ENCODE measurements around the gene KIAA1958.

Gene KIAA1958

DNA sequence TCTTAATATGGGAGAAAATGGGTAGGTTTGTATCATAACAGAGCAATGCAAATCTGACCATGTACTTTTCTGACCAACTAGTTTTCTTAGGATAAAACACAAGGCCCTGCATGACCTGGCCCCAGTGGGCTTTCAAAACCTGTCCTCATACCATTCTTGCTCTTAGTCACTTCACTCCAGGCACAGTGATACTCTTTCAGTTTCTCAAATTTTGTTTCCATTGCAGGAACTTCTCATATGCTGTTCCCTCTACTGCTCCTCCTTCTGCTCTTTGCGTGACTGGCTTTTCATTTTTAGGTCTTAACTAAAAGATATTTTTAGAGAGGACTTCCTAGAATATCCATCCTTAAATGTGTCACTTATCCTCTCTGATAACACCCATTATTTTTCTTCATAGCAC lies 118.9 kb downstream of the KIAA1958 start:
- no peak for DNase-seq (ENCODE audit: low spot score)

DNA sequence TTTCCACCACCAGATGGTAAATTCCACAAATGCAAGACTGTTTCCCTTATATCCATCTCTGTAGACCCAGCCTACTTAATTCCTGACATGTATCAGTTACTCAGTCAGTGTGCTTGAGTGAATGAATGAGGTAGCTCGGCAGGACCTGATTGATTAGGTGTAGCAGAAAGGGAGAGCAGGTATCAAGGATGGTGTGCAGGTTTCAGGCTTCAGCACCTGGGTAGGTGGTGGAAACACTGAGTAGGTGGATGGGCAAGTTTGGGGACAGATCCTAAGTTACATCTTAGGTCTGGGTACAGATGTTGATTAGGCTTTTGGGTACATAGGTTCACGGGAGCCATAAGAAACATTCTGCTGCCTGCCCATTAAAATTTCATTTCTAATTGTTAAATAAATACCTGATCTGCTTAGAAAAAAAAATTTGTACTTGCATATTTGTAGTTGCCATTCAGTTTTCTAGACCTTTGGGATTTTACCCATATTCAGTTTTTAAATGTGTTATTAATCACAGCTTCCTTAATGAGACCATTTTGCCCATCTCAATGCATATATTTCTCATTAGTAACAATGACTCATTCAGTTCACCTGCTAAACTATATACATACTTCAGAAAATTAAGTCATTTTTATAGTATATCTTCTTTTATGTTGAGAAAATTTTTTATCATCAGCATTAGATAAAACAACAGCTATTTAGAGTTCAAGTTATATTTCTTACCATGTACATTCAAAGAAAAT lies 119.5 kb downstream of the KIAA1958 start:
- no peak for DNase-seq (ENCODE audit: low spot score)

- DNase-seq (ENCODE audit: low spot score), result no peak
Measured at GRCh38 chr9:112608851-112609250, 122.2 kb downstream of the KIAA1958 start.

DNA sequence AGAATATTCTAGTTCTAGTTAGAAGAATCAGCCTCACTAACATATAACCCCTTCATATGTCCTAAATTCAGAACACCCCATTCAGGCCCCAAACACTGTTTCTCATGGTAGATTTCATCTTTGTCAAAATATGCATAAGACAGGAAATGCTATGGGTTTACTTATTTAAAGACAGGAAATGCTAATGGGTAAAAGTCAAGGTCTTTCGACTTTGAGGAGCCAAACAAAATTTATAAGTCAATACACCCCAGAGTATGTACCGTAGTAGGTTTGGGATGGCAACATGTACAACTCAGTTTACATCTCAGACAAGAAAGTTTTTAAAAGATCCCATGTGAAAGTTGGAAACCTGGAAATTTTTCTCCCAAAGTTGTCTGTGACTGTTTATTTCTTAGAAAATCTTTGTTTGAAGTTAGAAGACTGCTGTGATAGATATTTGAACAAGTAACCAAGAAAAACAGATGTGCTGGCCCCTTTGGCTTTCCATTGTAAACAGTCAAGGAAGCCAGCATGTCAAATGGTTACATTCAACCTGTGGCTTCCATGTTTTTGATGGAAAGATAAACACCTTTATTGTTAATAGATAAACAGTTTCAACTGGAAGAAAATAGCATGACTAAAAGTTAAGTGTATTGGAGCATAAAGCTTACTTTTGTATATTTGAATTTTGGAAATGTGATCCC lies 129.1 kb downstream of the KIAA1958 start:
- DNase-seq (ENCODE audit: low spot score), result no peak

- DNase-seq (ENCODE audit: low spot score), result no peak
Measured at GRCh38 chr9:112617371-112617770, 130.7 kb downstream of the KIAA1958 start.

GRCh38 chr9:112618385-112619009 lies 131.9 kb downstream of the KIAA1958 start:
- no peak for DNase-seq (ENCODE audit: low spot score)

GRCh38 chr9:112620388-112620787 lies 133.8 kb downstream of the KIAA1958 start:
- DNase-seq (ENCODE audit: low spot score), result no peak

GRCh38 chr9:112621018-112621655 lies 134.5 kb downstream of the KIAA1958 start:
- DNase-seq (ENCODE audit: low spot score), result no peak

GRCh38 chr9:112623198-112623597 lies 136.6 kb downstream of the KIAA1958 start:
- DNase-seq (ENCODE audit: low spot score), result no peak

GRCh38 chr9:112624711-112625707 lies 138.4 kb downstream of the KIAA1958 start:
- no peak for DNase-seq (ENCODE audit: low spot score)

DNA sequence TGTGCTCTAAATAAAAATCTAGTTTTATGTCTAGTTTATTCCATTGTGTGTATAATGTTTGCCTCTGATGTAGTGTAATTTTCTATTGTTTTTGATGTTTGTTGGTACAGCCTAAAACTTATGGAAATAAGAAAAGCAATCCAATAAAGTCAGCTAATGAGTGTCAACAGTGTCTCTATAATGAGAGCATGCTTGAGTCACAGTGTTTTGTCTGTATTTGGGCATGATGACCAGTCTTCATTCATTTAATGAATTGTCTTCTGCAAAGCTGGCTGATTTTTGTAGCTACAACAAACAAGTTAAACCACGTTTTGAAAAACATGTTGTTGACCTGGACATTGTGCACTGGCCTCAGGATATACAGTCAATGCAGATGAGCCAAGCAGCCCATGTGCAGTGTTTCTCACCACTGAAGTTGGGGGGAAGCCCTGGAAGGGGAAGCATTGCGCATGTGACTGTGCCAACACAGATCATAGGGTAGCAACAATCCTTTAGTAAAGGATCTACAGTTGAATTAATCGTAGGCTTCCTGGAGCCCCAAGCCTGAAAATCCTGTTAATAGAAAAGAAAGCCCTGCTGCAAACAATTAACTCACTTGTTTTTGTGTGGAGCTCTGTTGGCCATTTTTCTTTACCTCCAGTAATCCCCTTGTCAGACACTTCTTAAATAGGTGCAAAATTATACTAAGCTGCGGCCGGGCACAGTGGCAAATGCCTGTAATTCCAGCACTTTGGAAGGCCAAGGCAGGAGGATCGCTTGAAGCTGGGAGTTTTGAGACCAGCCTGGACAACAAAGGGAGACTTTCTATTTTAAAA lies 143.3 kb downstream of the KIAA1958 start:
- DNase-seq (ENCODE audit: low spot score), result no peak

DNA sequence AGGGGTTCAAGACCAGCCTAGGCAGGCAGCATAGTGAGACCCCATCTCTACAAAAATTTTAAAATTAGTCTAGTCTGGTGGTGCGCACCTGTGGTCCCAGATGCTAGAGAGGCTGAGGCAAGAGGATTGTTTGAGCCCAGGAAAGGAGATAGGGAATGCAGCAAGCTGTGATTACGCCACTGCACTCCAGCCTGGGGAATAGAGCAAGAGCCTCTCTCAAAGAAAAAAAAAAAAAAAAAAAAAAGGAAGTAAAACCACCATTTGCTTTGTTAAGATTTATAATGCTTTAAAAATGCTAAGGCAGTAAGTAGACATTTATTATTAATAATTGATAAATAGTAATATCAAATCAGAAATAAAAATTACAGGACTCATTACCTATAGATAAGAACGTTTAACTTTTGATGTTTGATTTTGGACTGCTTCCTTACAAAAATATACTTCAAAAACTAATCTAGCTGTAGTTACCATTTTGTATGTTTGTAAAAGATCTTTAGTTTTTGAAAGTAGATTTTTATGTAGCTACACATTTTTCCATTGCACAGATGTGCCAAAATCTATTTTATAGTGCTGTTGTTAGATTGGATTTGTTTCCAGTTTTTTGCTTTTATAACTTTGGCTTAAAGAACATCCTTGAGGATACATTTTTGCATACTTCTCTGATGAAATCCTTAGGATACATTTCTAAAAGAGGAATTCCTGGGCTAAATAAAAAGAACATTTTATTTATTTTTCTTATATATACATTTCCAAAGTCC lies 144.9 kb downstream of the KIAA1958 start:
- no peak for DNase-seq (ENCODE audit: low spot score)

DNA sequence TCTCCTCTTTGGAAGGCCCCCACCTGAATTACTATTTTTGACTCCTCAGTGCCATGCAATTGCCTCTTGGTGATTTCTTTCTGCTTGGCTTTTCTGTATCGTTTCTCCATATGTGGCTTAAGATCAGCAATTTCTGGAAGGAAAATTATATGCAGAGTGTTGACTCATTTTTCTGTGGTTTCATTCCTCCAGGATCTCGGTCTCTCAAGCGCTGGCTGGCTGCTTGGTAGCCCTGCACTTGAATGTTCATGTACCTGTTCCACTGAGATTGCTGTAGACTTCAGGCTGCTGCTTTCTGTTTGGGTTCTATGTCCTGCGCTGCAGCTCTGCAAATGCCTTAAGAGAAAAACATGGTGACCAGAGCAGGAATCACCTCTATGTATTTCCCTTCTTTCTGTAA lies 153.7 kb downstream of the KIAA1958 start:
- DNase-seq (ENCODE audit: low spot score), result no peak

GRCh38 chr9:112642126-112642525 lies 155.5 kb downstream of the KIAA1958 start:
- no peak for DNase-seq (ENCODE audit: low spot score)

GRCh38 chr9:112647596-112647995 lies 161.0 kb downstream of the KIAA1958 start:
- no peak for DNase-seq (ENCODE audit: low spot score)

GRCh38 chr9:112648624-112649023 lies 162.0 kb downstream of the KIAA1958 start:
- DNase-seq (ENCODE audit: low spot score), result no peak

- no peak for DNase-seq (ENCODE audit: low spot score)
Measured at GRCh38 chr9:112654282-112654681, 167.7 kb downstream of the KIAA1958 start.

GRCh38 chr9:112655668-112656067 lies 169.0 kb downstream of the KIAA1958 start:
- DNase-seq (ENCODE audit: low spot score), result no peak

GRCh38 chr9:112659906-112660305 lies 173.3 kb downstream of the KIAA1958 start:
- DNase-seq (ENCODE audit: low spot score), result no peak

DNA sequence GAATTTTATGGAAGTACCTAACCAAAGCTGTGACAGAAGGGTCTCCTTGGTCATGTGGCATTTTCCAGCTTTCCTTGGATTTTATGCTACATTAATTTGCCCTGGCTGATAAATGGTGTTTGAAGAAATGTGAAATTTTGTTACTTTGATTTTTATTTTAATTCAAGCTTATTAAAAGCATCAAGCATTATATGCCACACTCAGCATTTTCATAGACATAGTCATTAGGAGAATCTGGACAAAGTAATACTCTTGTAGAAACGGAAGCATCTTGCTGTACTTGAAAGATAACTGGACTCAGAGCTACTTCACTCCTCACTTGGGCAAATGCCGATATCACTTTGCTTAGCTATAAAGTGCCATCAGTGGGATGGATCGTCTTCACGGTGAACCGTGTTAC lies 177.1 kb downstream of the KIAA1958 start:
- no peak for DNase-seq (ENCODE audit: low spot score)
